Panc1 (cell line): Measurements from ENCODE around the gene AKR1C8.

Experiments used
- CTCF ChIP-seq: fragments of 450-650 bp; IDR thresholded peaks from 2 replicates; pipeline ENCODE4 v1.5.1; 2017; ENCODE audit warnings: mild to moderate bottlenecking
- POLR2AphosphoS5 ChIP-seq: IDR thresholded peaks from 2 replicates; pipeline ENCODE4 v1.6.1; 2012; ENCODE audit warnings: mild to moderate bottlenecking, low read depth, low read length, moderate library complexity
- REST ChIP-seq, 2 experiments: IDR thresholded peaks; 2 replicates each; pipeline ENCODE4 v1.6.1; 2011 to 2012; ENCODE audit warnings: low read depth in 2 of 2, control low read depth in 1 of 2, low read length in 1 of 2, mild to moderate bottlenecking in 1 of 2, moderate library complexity in 1 of 2; ENCODE audit not compliant: insufficient read depth in 1 of 2
- TCF7L2 ChIP-seq: IDR thresholded peaks from 2 replicates; pipeline ENCODE4 v1.6.1; 2011; ENCODE audit warnings: mild to moderate bottlenecking, low read depth, low read length, inconsistent platforms

DNA sequence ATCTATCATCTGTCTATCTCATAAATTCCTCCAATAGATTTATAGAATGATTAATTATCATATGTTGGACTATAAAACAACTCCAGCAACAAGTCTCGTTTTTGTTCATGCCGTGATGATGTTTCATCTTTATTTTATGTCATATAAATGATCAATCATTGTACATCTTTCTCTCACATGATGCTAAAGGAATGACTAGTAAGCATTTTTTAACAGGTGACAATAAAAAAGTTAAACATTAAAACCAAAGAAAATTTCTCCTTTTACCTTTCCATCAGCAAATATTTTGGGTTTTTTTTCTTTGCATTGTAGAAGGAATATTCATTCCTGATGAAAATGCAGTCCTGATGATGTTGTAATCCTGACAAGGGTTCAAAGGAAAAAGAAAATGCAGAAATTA is 49.4 kb downstream of the AKR1C8 start:
- TF ChIP-seq CTCF (no peak), REST (IDR thresholded peaks at IDR 0.05; ENCODE audit: insufficient read depth in 1 of 2, low read depth in 2 of 2, low read length in 1 of 2) (no peak), POLR2AphosphoS5 (no peak), TCF7L2 (no peak)
